Measurements from ENCODE around the gene PRAMEF9. TPM values are rescaled to one million over a fixed set of nuclear protein-coding genes. Genes with fewer than 3 reads are reported as not detected.
"Not testable (repeated sequence)": the region's sequence is repeated elsewhere in the genome, so short reads cannot be mapped to it uniquely, and the experiment has no call there.

Gene PRAMEF9
- not detected in 2 replicates for polyA plus RNA-seq (2011; rRNA removed)
- not detected in 2 replicates for polyA minus RNA-seq (2011; rRNA and poly(A)+ RNA removed)

- H3K27ac ChIP-seq (ENCODE audit: low read depth, low read length); DNase-seq (ENCODE audit: low read depth, low spot score); POLR2A ChIA-PET; H3K27me3 ChIP-seq (ENCODE audit: control insufficient read depth, insufficient read depth, low read length); H3K9me3 ChIP-seq (ENCODE audit: control insufficient read depth, insufficient read depth, low read length); CTCF ChIA-PET; H3K4me3 ChIP-seq (ENCODE audit: low read depth, low read length): not testable (repeated sequence)
These were observed at the start of gene PRAMEF9 for GRCh38 chr1:13171548-13171947. TSS of gene PRAMEF9 (plus strand) at chr1:13171848. CDS start at chr1:13175281, 3,433 bp downstream.

GRCh38 chr1:13155909-13156308 is 15.7 kb upstream of the PRAMEF9 start, which contains the start of gene PRAMEF26:
TSS of gene PRAMEF26 (minus strand) at chr1:13156009. CDS start at chr1:13153095, 2,914 bp downstream.
- H3K27me3 ChIP-seq (ENCODE audit: control insufficient read depth, insufficient read depth, low read length); POLR2A ChIA-PET; H3K9me3 ChIP-seq (ENCODE audit: control insufficient read depth, insufficient read depth, low read length); DNase-seq (ENCODE audit: low read depth, low spot score); H3K4me3 ChIP-seq (ENCODE audit: low read depth, low read length); CTCF ChIA-PET; H3K27ac ChIP-seq (ENCODE audit: low read depth, low read length): not testable (repeated sequence)

- H3K27me3 ChIP-seq (ENCODE audit: control insufficient read depth, insufficient read depth, low read length); H3K9me3 ChIP-seq (ENCODE audit: control insufficient read depth, insufficient read depth, low read length); H3K4me3 ChIP-seq (ENCODE audit: low read depth, low read length); POLR2A ChIA-PET; H3K27ac ChIP-seq (ENCODE audit: low read depth, low read length); CTCF ChIA-PET; DNase-seq (ENCODE audit: low read depth, low spot score): not testable (repeated sequence)
These were observed 6.1 kb upstream of the PRAMEF9 start, which contains the start of gene HNRNPCL4 for GRCh38 chr1:13165531-13165930. TSS of gene HNRNPCL4 (minus strand) at chr1:13165631. CDS start at chr1:13165467, 164 bp downstream.

GRCh38 chr1:13201309-13201708 is 29.7 kb downstream of the PRAMEF9 start, which contains the start of gene PRAMEF13:
TSS of gene PRAMEF13 (minus strand) at chr1:13201409. CDS start at chr1:13199589, 1,820 bp downstream.
- CTCF ChIA-PET; DNase-seq (ENCODE audit: low read depth, low spot score); H3K27ac ChIP-seq (ENCODE audit: low read depth, low read length); H3K27me3 ChIP-seq (ENCODE audit: control insufficient read depth, insufficient read depth, low read length); H3K4me3 ChIP-seq (ENCODE audit: low read depth, low read length); POLR2A ChIA-PET; H3K9me3 ChIP-seq (ENCODE audit: control insufficient read depth, insufficient read depth, low read length): not testable (repeated sequence)

GRCh38 chr1:13208712-13209111 is 37.1 kb downstream of the PRAMEF9 start:
- CTCF ChIA-PET; H3K27me3 ChIP-seq (ENCODE audit: control insufficient read depth, insufficient read depth, low read length); POLR2A ChIA-PET; H3K27ac ChIP-seq (ENCODE audit: low read depth, low read length); H3K9me3 ChIP-seq (ENCODE audit: control insufficient read depth, insufficient read depth, low read length); H3K4me3 ChIP-seq (ENCODE audit: low read depth, low read length); DNase-seq (ENCODE audit: low read depth, low spot score): not testable (repeated sequence)

- CTCF ChIA-PET; H3K27ac ChIP-seq (ENCODE audit: low read depth, low read length): not testable (repeated sequence)
These were observed 45.0 kb downstream of the PRAMEF9 start for GRCh38 chr1:13216619-13217018.

GRCh38 chr1:13219203-13219602 is 47.6 kb downstream of the PRAMEF9 start:
- DNase-seq (ENCODE audit: low read depth, low spot score); H3K4me3 ChIP-seq (ENCODE audit: low read depth, low read length); H3K9me3 ChIP-seq (ENCODE audit: control insufficient read depth, insufficient read depth, low read length); CTCF ChIA-PET; POLR2A ChIA-PET; H3K27me3 ChIP-seq (ENCODE audit: control insufficient read depth, insufficient read depth, low read length); H3K27ac ChIP-seq (ENCODE audit: low read depth, low read length): not testable (repeated sequence)

More at GRCh38 chr1:13216619-13217018, 45.0 kb downstream of the PRAMEF9 start:
- DNase-seq (ENCODE audit: low read depth, low spot score); H3K9me3 ChIP-seq (ENCODE audit: control insufficient read depth, insufficient read depth, low read length); POLR2A ChIA-PET; H3K27me3 ChIP-seq (ENCODE audit: control insufficient read depth, insufficient read depth, low read length); H3K4me3 ChIP-seq (ENCODE audit: low read depth, low read length): not testable (repeated sequence)

- H3K27ac ChIP-seq (ENCODE audit: low read depth, low read length); DNase-seq (ENCODE audit: low read depth, low spot score); H3K27me3 ChIP-seq (ENCODE audit: control insufficient read depth, insufficient read depth, low read length); CTCF ChIA-PET; H3K4me3 ChIP-seq (ENCODE audit: low read depth, low read length); POLR2A ChIA-PET: not testable (repeated sequence)
- peaks cover 24% of the 10 kb centered on the region for H3K9me3 ChIP-seq (ENCODE audit: control insufficient read depth, insufficient read depth, low read length)
These were observed 51.1 kb downstream of the PRAMEF9 start for GRCh38 chr1:13222788-13223187.

GRCh38 chr1:13224480-13225060 is 52.9 kb downstream of the PRAMEF9 start:
- DNase-seq (ENCODE audit: low read depth, low spot score), result no peak
- no peak overlapping the region for H3K4me3 ChIP-seq (ENCODE audit: low read depth, low read length)
- ChIA-PET CTCF (no interaction called here), POLR2A (no interaction called here)
- no peak overlapping the region for H3K27ac ChIP-seq (ENCODE audit: low read depth, low read length)
- peaks cover 36% of the 10 kb centered on the region for H3K9me3 ChIP-seq (ENCODE audit: control insufficient read depth, insufficient read depth, low read length)
- no peak for TF ChIP-seq CTCF (IDR thresholded peaks at IDR 0.05; ENCODE audit: low read depth, low read length)
- no peaks in the 10 kb centered on the region for H3K27me3 ChIP-seq (ENCODE audit: control insufficient read depth, insufficient read depth, low read length)

- CTCF ChIA-PET; H3K27ac ChIP-seq (ENCODE audit: low read depth, low read length); H3K4me3 ChIP-seq (ENCODE audit: low read depth, low read length); POLR2A ChIA-PET; H3K27me3 ChIP-seq (ENCODE audit: control insufficient read depth, insufficient read depth, low read length); DNase-seq (ENCODE audit: low read depth, low spot score): not testable (repeated sequence)
- H3K9me3 ChIP-seq (ENCODE audit: control insufficient read depth, insufficient read depth, low read length), result peaks cover 46% of the 10 kb centered on the region
These were observed 54.1 kb downstream of the PRAMEF9 start, which contains the start of gene PRAMEF18 for GRCh38 chr1:13225675-13226204. TSS of gene PRAMEF18 (minus strand) at chr1:13226154. CDS start at chr1:13226106, 48 bp downstream.

GRCh38 chr1:13227271-13228055 is 55.8 kb downstream of the PRAMEF9 start:
- CTCF ChIA-PET, result not testable (repeated sequence)

More at GRCh38 chr1:13227271-13228055, 55.8 kb downstream of the PRAMEF9 start:
- peaks cover 55% of the 10 kb centered on the region for H3K9me3 ChIP-seq (ENCODE audit: control insufficient read depth, insufficient read depth, low read length)
- DNase-seq (ENCODE audit: low read depth, low spot score); POLR2A ChIA-PET; H3K27me3 ChIP-seq (ENCODE audit: control insufficient read depth, insufficient read depth, low read length); H3K4me3 ChIP-seq (ENCODE audit: low read depth, low read length); H3K27ac ChIP-seq (ENCODE audit: low read depth, low read length): not testable (repeated sequence)
